ENCODE results near the gene CIDEB.

The CIDEB gene

DNA sequence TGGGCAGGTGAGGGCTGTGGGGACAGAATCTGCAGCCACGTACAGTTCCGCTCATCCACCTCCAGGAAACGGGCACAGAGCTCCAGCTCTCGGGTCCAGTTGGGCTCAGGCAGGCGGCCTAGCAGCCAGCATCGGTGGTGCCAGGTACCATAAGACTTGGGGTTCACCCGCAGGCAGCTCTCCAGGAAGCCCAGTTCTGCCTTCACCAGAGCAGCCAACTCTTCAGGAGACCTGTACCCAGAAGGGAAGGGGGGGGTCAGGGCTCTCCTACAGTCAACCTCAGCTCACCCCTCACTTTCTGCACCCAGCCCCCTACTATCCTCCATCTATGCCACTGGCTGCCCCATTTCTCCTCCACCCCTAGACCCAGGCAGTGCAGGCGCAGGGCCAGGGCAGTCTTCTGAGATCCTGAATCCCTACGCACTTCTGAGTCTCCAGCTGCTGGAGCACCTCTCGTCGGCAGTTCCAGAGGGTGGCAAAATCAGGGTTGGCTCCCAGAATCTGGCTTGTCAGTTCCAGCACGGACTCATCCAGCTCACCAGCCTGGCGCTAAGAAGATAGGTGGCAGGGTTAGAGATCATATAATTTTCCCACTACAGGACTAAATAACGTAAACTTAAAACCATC is 37.8 kb downstream of the CIDEB start:
- DNase-seq (ENCODE audit: low spot score): no peak
- TF ChIP-seq, protein P1, sequence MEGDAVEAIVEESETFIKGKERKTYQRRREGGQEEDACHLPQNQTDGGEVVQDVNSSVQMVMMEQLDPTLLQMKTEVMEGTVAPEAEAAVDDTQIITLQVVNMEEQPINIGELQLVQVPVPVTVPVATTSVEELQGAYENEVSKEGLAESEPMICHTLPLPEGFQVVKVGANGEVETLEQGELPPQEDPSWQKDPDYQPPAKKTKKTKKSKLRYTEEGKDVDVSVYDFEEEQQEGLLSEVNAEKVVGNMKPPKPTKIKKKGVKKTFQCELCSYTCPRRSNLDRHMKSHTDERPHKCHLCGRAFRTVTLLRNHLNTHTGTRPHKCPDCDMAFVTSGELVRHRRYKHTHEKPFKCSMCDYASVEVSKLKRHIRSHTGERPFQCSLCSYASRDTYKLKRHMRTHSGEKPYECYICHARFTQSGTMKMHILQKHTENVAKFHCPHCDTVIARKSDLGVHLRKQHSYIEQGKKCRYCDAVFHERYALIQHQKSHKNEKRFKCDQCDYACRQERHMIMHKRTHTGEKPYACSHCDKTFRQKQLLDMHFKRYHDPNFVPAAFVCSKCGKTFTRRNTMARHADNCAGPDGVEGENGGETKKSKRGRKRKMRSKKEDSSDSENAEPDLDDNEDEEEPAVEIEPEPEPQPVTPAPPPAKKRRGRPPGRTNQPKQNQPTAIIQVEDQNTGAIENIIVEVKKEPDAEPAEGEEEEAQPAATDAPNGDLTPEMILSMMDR (IDR thresholded peaks at IDR 0.05; ENCODE audit: extremely low read depth, missing control alignments): no peak

DNA sequence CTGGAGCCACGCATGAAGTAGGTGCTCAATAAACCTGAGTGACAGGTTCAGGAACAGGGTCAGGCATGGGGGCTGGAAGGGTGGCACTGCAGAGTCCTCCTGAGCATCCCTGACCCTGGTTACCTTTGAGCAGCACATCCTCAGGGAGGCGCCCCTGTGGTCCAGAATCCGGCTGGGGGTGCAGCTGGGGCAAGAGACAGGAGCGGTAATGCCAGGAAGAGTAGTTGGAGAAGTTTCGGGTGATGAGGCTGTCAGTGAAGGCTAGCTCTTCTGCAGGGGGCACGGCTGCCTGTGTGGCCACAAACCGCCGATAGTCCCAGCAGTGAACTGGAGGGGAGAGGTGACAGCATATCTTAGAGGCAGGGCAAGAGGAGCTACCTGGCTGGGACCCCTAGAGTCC is 38.4 kb downstream of the CIDEB start:
- DNase-seq (ENCODE audit: low spot score): no peak
- TF ChIP-seq, protein P1 (IDR thresholded peaks at IDR 0.05; ENCODE audit: extremely low read depth, missing control alignments): no peak

DNA sequence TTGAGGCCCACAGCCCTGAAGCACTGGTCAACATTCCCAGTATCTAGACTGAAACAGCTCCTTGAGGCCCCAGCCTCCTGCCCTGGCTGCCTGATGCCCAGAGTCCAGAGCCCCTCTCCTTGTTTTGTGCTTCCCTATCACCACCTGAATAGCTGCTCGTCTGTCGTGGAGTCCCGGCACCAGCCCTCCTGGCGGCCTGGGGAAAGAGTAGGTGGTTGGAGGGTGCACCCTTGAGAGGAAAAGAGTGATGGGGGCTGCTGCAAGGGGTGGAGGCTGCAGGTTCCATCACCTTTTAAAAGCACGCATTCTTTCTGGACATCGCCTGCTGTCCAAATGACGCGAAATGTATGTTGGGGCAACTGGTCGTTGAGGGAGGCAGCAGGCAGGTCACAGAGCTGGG is 39.6 kb downstream of the CIDEB start:
- DNase-seq (ENCODE audit: low spot score): no peak
- TF ChIP-seq, protein P1 (IDR thresholded peaks at IDR 0.05; ENCODE audit: extremely low read depth, missing control alignments): no peak

DNA sequence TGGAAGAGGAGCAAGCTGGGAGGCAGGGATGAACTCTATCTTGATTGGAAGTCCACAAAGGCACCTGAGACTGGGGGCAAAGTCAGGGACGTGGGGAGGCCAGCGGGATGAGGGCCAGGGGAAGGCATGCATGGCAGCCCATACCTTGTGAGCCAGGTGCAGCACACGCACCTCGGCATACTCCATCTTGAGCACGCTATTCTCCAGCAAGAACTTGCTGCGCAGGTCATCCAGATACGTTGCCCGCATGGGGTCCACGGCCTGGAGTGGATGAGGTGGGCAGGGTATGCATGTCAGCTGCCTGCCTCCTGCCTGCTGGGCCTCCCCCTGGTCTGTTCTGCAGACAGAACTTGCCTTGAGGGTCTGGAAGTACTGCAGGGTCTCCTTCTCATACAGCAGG is 40.3 kb downstream of the CIDEB start:
- TF ChIP-seq, protein P1 (IDR thresholded peaks at IDR 0.05; ENCODE audit: extremely low read depth, missing control alignments): no peak

DNA sequence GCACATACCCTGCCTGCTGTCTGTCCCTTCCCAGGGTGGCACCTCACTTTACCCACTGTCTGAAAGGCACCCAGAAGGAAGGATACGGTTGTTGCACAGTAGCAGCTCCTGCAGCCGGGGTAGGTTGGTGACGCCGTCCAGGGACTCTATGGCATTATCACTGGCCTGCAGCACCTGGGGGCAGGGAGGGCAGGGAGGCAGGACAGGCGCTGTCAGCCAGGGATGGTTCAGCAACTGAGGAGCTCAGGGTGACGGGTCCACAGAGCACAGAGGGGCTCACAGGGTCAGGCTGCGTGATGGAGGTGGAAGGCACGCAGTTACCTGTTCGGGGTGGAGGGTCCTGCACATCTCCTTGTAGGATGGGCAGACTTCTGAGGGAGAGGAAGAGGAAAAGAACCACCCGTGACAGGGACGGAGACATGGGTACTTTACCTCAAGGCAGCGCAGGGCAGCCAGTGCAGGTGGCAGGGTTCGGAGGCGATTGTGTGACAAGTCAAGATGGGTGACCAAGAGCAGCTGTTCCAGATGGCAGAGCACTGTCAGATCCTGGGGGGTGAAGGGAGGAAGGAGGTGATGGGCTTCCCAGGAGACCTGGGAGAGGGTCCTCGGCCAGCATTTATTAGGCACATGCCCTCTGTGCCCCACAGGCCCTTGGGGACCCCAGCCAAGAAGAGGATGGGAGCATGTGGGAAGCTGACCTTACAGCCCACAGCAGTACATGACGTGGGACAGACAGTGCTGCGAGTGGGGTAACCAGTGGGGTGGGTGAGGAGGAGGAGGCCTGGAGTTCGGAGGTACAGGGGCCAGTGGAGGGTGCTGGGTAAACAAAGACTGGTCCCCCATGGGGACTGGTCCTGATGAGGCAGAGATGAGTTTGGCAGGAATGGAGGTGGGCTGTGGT is 41.2 kb downstream of the CIDEB start:
- TF ChIP-seq, protein P1 (IDR thresholded peaks at IDR 0.05; ENCODE audit: extremely low read depth, missing control alignments): no peak
- no peak for DNase-seq (ENCODE audit: low spot score)

More for the DNA sequence above, 40.3 kb downstream of the CIDEB start:
- no peak for DNase-seq (ENCODE audit: low spot score)

DNA sequence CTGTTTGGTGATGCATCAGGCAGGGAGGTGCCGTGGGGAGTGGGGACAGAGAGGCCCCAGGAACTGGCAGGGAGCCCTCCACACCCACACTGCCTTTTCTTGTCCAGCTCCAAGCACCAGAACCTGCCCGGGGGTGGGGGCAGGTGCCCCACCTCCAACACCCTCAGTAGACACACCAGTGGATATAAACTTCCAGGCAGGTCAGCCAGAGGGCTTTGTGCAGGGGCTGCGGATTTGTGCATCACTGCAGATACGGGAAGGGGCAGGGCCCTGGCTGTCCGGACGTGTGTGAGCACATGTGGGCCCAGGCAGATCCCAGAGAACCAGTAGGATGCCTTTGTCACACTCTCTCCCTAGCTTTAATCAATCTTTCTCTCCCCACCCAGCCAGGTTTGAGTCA is 43.5 kb downstream of the CIDEB start:
- no peak for DNase-seq (ENCODE audit: low spot score)
- TF ChIP-seq, protein P1 (IDR thresholded peaks at IDR 0.05; ENCODE audit: extremely low read depth, missing control alignments): no peak

DNA sequence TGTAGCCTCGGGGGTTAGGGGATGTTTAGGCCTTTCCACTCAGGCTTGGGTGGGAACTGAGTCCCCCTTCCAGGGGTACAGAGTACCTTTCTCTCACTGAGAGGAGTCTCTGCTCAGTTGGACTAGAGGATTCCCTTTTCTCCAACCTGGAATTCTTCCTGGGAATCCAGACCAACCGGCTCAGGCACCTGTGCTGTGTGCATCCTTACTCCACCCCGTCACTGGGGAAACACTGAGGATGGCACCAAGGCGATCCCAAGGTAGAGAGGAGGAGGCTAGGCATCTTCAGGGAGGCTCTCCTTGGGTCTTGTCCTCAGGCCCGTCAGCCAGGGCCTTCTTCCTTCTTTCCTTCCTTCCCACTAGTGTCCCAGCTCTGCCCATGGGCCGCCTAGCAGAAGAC is 43.9 kb downstream of the CIDEB start:
- TF ChIP-seq, protein P1 (IDR thresholded peaks at IDR 0.05; ENCODE audit: extremely low read depth, missing control alignments): no peak
- no peak for DNase-seq (ENCODE audit: low spot score)
